Ishikawa (cell line): ENCODE results near the gene FABP2.

Source experiments
- CEBPB ChIP-seq: IDR thresholded peaks from 2 replicates; pipeline ENCODE4 v1.6.1; 2012
- EGR1 ChIP-seq: IDR thresholded peaks from 2 replicates; pipeline ENCODE4 v1.6.1; 2012
- EP300 ChIP-seq: IDR thresholded peaks from 2 replicates; pipeline ENCODE4 v1.6.1; 2012; ENCODE audit warnings: borderline replicate concordance
- FOXM1 ChIP-seq: IDR thresholded peaks from 2 replicates; pipeline ENCODE4 v1.6.1; 2012; ENCODE audit warnings: low read depth, borderline replicate concordance
- MAX ChIP-seq: IDR thresholded peaks from 2 replicates; pipeline ENCODE4 v1.6.1; 2012
- NFIC ChIP-seq: IDR thresholded peaks from 2 replicates; pipeline ENCODE4 v1.6.1; 2012
- REST ChIP-seq: IDR thresholded peaks from 2 replicates; pipeline ENCODE4 v1.6.1; 2012; ENCODE audit warnings: low read depth, mild to moderate bottlenecking
- TAF1 ChIP-seq: IDR thresholded peaks from 2 replicates; pipeline ENCODE4 v1.6.1; 2012; ENCODE audit warnings: low read depth, mild to moderate bottlenecking
- TCF12 ChIP-seq: IDR thresholded peaks from 2 replicates; pipeline ENCODE4 v1.6.1; 2012; ENCODE audit warnings: low read depth
- USF1 ChIP-seq: IDR thresholded peaks from 2 replicates; pipeline ENCODE4 v1.6.1; 2012
- YY1 ChIP-seq: IDR thresholded peaks from 2 replicates; pipeline ENCODE4 v1.6.1; 2012; ENCODE audit warnings: low read depth
- ZBTB7A ChIP-seq: IDR thresholded peaks from 2 replicates; pipeline ENCODE4 v1.6.1; 2012; ENCODE audit warnings: low read depth

GRCh38 chr4:119310826-119311225, 11.1 kb downstream of the FABP2 start:
- no peak for TF ChIP-seq REST
- no peak for TF ChIP-seq TAF1
- TF ChIP-seq YY1: no peak
- no peak for TF ChIP-seq FOXM1
- TF ChIP-seq CEBPB: no peak
- TF ChIP-seq EGR1: no peak
- TF ChIP-seq ZBTB7A: no peak
- no peak for TF ChIP-seq EP300
- no peak for TF ChIP-seq MAX
- TF ChIP-seq NFIC: no peak
- TF ChIP-seq TCF12: no peak
- no peak for TF ChIP-seq USF1
